GM18873 (cell line): Measurements from ENCODE around the gene SWAP70.
A peak's percentile ranks its signal among the peaks of the same experiment; 100 is the strongest.

Experiments
- ATAC-seq: cut with Tn5 transposase; IDR thresholded peaks from one replicate; pipeline ENCODE4 v1.9.1; 2021; ENCODE audit warnings: mild to moderate bottlenecking, moderate library complexity, moderate number of reproducible peaks; ENCODE audit not compliant: unreplicated experiment, low FRiP score

SWAP70 gene

GRCh38 chr11:9745411-9746211, 81.7 kb downstream of the SWAP70 start:
- no peak for ATAC-seq

DNA sequence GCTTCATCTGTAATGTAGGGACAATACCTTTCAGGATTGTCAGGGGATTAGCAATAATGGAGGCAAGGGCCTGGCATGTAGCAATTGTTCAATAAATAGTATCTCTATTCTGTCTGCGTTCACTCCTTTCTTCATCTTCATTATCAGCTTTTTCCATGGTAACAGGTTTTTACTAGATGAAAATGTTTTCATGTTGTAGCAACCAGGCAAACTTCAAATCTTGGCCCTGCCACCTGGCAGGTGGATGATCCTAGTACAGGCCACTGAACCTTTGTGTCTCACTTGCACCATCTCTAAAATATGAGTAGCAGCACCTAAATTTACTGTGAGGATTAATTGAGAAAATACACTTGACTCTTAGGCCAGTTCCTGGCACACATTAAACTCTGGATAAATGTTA, 83.4 kb downstream of the SWAP70 start:
- no peak for ATAC-seq

DNA sequence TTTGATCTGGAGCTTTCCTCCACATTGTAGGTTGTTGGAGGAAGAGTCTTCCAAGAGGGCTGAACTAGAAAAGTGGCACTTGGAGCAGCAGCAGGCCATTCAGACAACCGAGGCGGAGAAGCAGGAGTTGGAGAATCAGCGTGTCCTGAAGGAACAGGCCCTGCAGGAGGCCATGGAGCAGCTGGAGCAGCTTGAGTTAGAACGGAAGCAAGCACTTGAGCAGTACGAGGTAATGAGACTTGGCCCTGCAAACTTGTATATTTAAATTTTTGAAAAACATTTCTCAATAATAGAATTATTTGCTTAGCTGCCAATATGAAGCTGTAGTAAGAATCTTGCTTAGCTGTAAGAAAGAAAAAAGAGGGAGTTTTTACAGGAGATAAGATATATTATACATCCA, 84.0 kb downstream of the SWAP70 start:
- ATAC-seq, result no peak

DNA sequence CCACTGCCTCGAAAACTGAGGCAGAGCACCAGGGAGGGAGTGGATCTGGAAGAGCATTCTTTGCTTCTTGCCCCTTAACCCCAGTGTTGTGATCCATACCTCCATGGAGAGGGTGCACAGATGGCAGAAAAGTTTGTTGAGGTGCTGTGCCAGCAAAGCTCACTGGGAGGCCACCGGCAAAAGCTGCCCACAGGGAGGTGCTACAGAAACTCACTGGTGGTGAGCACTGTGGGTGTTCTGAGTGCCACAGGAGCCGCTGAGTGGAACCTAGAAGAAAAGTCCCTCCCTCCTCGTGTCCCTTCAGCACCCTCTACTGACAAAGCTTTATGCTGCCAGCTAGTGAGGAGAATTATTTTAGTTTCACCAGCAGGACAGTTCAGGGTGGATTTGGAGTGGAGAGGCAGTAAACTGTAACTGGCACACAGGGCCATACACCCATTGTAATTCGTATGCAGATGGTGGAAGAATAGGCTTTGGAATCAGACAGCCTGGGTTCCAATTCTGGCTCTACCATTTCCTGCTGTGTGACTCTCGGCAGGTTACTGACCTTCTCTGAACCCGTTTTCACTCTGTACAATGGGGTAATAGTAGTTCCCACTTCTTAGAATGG, 84.6 kb downstream of the SWAP70 start:
- ATAC-seq, result no peak

GRCh38 chr11:9750551-9750950, 86.7 kb downstream of the SWAP70 start:
- no peak for ATAC-seq

- ATAC-seq, result no peak
Measured at GRCh38 chr11:9752091-9752490, 88.2 kb downstream of the SWAP70 start.

GRCh38 chr11:9753021-9753420, 89.1 kb downstream of the SWAP70 start:
- no peak for ATAC-seq

DNA sequence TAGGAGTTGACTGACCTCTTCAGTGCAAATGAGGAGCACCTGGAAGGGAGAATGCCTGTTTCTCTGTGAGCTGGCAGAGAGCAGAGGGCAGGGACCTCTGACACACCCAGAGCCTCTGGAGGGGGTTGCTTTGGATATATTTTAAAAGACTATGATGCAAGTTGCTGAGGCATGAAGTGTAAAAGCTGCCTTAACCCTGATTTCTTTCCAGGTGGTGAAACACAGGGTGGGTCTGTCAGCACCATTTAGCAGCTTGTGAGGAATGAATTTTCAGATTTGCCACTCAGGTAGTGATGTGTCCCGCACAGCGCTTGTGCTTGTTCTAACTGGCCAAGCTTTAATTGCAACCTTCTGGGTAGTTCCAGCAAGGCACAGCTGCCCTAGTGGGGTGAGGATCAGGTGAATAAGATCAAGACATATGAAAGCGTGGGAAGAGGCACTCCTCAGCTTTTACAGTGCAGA, 90.2 kb downstream of the SWAP70 start:
- ATAC-seq, result no peak

DNA sequence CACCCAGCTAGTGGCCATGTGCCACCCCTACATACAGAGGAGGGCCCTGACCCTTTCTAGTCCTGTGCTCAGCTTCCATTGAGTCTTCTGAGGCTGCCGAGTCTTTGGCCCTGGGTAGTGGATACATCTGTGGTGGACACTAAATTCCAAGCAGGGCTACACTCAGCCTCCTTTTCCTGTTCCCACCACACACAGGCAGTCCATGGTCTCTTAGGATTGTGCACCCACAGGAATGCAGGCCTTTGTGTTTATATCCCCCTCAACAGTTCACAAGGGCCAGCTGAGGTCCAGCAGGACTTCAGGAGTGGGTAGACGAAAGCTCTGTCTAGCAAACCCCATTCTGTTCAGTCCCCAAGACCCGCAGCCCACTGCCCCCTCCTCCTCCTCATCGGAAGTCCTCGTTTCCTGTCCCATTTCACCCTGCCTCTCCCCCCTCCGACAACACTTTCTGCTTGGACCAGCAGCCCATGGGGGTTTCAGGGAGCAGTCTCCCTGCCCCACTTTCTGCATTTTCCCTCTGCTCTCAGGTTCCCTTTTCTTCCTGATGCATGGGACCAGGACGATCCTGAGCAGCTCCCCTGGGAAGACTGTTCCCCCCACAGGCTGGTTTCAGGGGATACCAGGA, 91.8 kb downstream of the SWAP70 start:
- ATAC-seq, result no peak

- no peak for ATAC-seq
Measured at GRCh38 chr11:9756461-9756860, 92.6 kb downstream of the SWAP70 start.

GRCh38 chr11:9756878-9757277, 93.0 kb downstream of the SWAP70 start:
- no peak for ATAC-seq

GRCh38 chr11:9757809-9758636, 94.1 kb downstream of the SWAP70 start:
- ATAC-seq, result peak; percentile 31

DNA sequence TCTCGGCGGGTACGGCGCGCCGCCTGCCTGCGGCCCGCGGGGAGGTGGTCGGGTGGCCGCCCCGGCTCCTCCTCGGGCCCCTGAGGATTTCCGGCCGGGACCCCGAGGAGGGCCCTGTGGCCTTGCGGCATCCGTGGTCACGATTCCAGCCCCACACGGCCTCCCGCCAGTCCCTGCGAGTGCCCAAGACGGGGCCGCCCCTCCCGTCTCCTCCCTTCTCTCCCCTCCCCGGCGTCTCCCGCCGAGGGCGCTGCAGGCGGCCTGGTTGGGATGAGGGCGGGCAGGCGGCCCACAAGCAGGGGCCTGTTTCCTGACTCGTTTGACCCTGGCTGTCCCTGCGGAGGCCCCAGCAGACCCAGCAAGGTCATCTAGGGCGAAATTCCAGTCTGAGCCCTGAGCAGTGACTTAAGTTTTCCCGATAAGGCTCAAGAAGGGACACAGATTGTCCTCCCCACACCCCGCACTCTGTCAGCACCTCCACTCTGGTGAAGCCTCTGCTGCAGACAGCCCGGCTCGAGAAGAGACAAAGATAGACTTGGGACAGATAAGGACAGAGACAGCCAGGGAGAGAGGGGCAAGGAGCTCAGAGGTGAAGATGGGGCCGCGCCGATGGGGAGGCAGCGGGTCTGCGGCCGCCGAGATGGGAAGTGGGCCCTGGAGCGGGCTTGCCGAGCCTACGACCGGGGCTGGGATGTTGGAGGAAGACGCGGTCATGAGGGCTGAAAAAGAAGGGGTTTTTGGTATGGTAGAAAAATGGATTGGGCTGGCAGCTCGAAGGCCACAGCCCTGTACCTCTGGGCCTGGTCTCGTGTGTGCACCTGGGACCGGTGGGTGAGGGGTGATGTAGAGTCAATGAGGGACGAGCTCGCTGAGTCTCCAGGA, 95.0 kb downstream of the SWAP70 start:
- ATAC-seq, result no peak

GRCh38 chr11:9759519-9760192, 95.8 kb downstream of the SWAP70 start:
- peak; percentile 37 for ATAC-seq

- ATAC-seq, result no peak
Measured at GRCh38 chr11:9760193-9760575, 96.3 kb downstream of the SWAP70 start.

DNA sequence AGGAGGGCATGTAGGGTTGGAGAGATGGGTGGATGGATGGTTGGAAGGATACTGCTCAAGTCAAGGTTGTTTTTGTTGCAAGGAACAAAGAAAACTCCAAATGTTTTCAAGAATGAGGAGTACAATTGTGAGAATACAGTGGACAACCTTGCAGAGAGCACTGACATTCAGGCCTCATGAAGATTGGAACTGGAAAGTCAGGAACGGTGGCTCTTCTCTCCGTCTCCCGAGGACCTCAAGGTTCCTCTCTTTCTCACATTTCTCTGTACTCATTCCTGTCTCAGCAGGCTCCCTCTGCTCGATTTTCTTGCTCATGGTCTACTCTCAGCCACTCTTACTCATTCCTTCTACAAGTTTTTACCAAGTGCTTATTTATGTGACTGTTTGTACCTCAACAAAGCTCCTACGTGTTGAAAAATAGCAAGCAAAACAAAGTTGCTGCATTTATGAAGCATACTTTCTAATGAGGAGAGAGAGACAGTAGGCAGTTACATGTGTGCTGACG, 97.6 kb downstream of the SWAP70 start:
- ATAC-seq, result no peak

GRCh38 chr11:9762531-9762930, 98.7 kb downstream of the SWAP70 start:
- ATAC-seq, result no peak

DNA sequence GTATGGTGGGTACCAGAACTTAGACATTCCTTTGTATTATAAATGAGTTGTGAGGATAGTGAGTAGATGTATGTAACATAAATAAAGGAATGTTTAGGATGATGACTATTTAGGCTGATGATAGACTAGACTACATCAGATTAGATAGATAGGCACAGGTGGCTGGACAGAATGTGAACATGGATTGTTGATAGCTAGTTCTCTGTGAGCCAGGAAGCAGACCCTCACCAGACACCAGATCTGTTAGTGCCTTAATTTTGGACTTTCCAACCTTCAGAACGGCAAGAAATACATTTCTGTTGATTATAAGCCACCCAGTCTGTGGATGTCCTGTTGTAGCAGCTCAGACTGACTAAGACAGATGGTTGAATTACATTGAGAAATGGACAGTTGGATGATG, 99.4 kb downstream of the SWAP70 start:
- ATAC-seq, result no peak
